SK-N-MC (cell line): ENCODE measurements around the gene KRTAP1-5.

Experiments
- DNase-seq: peaks from one replicate; pipeline ENCODE4 v3.0.0-alpha.2; 2011; ENCODE audit warnings: low read depth, low spot score
- H3K27ac ChIP-seq: fragments of 200-600 bp; sonication (generic); 2 replicates; pipeline ENCODE4 v1.5.1; 2016; ENCODE audit warnings: mixed run types
- H3K36me3 ChIP-seq: fragments of 200-600 bp; sonication (generic); 2 replicates; pipeline ENCODE4 v1.6.1; 2017; ENCODE audit warnings: antibody characterized with exemption, low read length, mixed read lengths; ENCODE audit not compliant: insufficient read depth
- H3K4me3 ChIP-seq: fragments of 200-600 bp; sonication (generic); 2 replicates; pipeline ENCODE4 v1.5.1; 2016
- H3K9ac ChIP-seq: fragments of 200-600 bp; sonication (generic); 2 replicates; pipeline ENCODE4 v1.8.0; 2017; ENCODE audit warnings: mixed run types, mixed read lengths; ENCODE audit not compliant: insufficient read length
- H3K9me3 ChIP-seq: fragments of 200-600 bp; sonication (generic); 2 replicates; pipeline ENCODE4 v1.6.1; 2017; ENCODE audit warnings: low read depth, mild to moderate bottlenecking, antibody characterized with exemption, low read length, moderate library complexity, mixed read lengths
- EZH2 ChIP-seq: fragments of 200-600 bp; sonication (generic); IDR thresholded peaks from one replicate; pipeline ENCODE4 v1.6.1; 2017; ENCODE audit warnings: antibody characterized with exemption
- FOXP2 ChIP-seq: optimal IDR thresholded peaks from 2 replicates; pipeline ENCODE3; 2011; ENCODE audit warnings: mild to moderate bottlenecking, moderate library complexity; ENCODE audit not compliant: insufficient read depth; ENCODE audit errors: extremely low read length, control extremely low read depth
- POLR2AphosphoS5 ChIP-seq: IDR thresholded peaks from 2 replicates; pipeline ENCODE4 v1.6.1; 2012; ENCODE audit warnings: mild to moderate bottlenecking, low read depth, low read length, borderline replicate concordance

KRTAP1-5 gene

DNA sequence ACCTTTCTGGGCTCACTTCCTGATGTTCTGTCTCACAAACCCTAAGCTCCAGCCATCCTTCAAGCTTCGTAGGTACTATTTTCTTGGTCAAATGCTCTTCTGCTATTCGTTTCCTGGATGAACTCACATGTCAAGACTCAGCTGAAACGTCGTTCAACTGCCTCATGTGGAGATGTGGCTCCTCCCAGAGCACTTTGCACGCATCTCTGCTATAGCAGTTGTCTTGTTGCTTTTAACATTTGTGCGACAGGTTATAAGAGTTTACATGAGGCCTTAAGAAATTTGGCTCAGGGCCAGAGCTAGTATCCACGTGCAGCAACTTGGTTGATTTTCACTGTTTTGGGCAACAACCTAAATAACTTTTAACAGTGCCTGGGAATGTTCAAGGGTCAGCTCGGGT is 40.1 kb downstream of the KRTAP1-5 start:
- TF ChIP-seq EZH2 (no peak), FOXP2 (no peak), POLR2AphosphoS5 (no peak)
- no peak overlapping the region for H3K27ac ChIP-seq
- no peak overlapping the region for H3K4me3 ChIP-seq
- H3K9ac ChIP-seq: no peak overlapping the region
- no peaks in the 10 kb centered on the region for H3K9me3 ChIP-seq
- H3K36me3 ChIP-seq: peaks cover 3% of the 10 kb centered on the region; the same call in 1 of the 2 replicates
- DNase-seq: no peak

GRCh38 chr17:40984226-40984625 is 42.8 kb downstream of the KRTAP1-5 start, which contains the start of gene KRT40:
TSS of gene KRT40 (minus strand) at chr17:40984326. CDS start at chr17:40984273, 53 bp downstream.
- no peak within 1 kb of the TSS for H3K9ac ChIP-seq
- H3K4me3 ChIP-seq: no peak within 1 kb of the TSS
- no peak for TF ChIP-seq EZH2
- TF ChIP-seq FOXP2: no peak
- TF ChIP-seq POLR2AphosphoS5: no peak
- no peaks in the 10 kb centered on the region for H3K9me3 ChIP-seq
- no peak for DNase-seq
- H3K36me3 ChIP-seq: no peaks in the 10 kb centered on the region
- no peak within 1 kb of the TSS for H3K27ac ChIP-seq

DNA sequence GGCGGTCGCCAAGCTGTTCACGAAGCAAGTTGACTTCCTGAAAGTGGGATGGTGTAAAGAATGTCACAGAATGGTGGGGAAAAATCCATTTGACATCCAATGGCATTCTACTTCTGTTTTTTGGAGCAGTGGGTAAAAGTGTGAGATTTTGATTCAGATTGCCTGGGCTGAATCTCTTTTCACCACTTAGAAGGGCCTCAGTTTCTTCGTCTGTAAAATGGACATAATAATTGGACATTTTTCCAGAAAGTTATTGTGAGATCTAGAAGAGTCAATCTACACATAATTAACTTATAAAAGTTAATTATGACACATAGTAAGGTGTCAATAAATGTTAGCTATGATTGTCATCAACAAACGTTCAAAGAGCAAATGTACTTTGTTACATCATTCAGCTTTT is 45.9 kb downstream of the KRTAP1-5 start:
- H3K27ac ChIP-seq: no peak overlapping the region
- TF ChIP-seq POLR2AphosphoS5 (no peak), EZH2 (no peak)
- H3K36me3 ChIP-seq: no peaks in the 10 kb centered on the region
- no peak for DNase-seq
- H3K9me3 ChIP-seq: no peaks in the 10 kb centered on the region
- no peak overlapping the region for H3K4me3 ChIP-seq
- H3K9ac ChIP-seq: no peak overlapping the region

GRCh38 chr17:40980596-40980995 is 46.4 kb downstream of the KRTAP1-5 start:
- no peak for DNase-seq
- Histone ChIP-seq H3K9me3 (no peaks in the 10 kb centered on the region), H3K9ac (no peak overlapping the region), H3K27ac (0 out of 2 replicates have a peak overlapping the region, but pooled peaks have one; percentile 21), H3K4me3 (no peak overlapping the region), H3K36me3 (no peaks in the 10 kb centered on the region)
- TF ChIP-seq POLR2AphosphoS5: no peak
- TF ChIP-seq FOXP2: no peak
- no peak for TF ChIP-seq EZH2

GRCh38 chr17:40980117-40980516 is 46.9 kb downstream of the KRTAP1-5 start:
- TF ChIP-seq POLR2AphosphoS5 (no peak), EZH2 (no peak), FOXP2 (no peak)
- Histone ChIP-seq H3K36me3 (no peaks in the 10 kb centered on the region), H3K9me3 (no peaks in the 10 kb centered on the region), H3K27ac (no peak overlapping the region), H3K4me3 (no peak overlapping the region), H3K9ac (no peak overlapping the region)
- no peak for DNase-seq

DNA sequence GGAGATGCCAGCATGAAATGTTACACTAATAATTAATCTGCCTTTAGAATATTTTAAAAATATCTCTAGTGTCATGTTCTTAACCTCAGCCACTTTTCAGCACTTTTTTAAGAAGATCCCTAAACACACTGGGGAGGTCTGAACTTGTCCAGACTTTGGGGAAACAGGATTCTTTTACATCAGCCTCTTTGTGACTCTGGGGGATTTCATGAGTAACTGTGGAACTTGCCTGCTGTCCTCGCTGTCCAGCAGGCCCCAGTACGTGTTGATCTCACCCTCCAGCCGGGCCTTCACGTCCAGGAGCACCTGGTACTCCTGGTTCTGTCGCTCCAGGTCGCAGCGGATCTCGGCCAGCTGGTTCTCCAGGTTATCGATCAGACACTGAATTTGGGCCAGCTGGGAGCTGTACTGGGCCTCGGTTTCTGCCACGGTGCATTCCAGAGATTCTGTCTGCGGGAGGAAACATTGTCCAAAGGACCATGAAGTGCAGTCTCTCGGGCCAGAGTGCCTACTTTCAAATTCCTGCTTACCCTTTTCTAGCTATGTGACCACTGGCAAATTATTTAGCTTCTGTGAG is 48.3 kb downstream of the KRTAP1-5 start:
- TF ChIP-seq POLR2AphosphoS5 (no peak), FOXP2 (no peak), EZH2 (no peak)

More for the DNA sequence above, 48.3 kb downstream of the KRTAP1-5 start:
- peak overlapping the region; percentile 86 for H3K27ac ChIP-seq
- H3K36me3 ChIP-seq: no peaks in the 10 kb centered on the region
- no peak for DNase-seq
- H3K9me3 ChIP-seq: no peaks in the 10 kb centered on the region
- H3K9ac ChIP-seq: peak overlapping the region; percentile 14
- H3K4me3 ChIP-seq: 0 out of 2 replicates have a peak overlapping the region, but pooled peaks have one; percentile 45
